Activated naive CD4-positive, alpha-beta T cell (primary cell): ENCODE results near the gene EEPD1.
"Not testable (repeated sequence)": the region's sequence is repeated elsewhere in the genome, so short reads cannot be mapped to it uniquely, and the experiment has no call there.

Experiments
- DNase-seq, 4 experiments: peaks; one replicate each; lab custom pipeline; 2025; lab: John Stamatoyannopoulos, UW

Gene EEPD1

DNA sequence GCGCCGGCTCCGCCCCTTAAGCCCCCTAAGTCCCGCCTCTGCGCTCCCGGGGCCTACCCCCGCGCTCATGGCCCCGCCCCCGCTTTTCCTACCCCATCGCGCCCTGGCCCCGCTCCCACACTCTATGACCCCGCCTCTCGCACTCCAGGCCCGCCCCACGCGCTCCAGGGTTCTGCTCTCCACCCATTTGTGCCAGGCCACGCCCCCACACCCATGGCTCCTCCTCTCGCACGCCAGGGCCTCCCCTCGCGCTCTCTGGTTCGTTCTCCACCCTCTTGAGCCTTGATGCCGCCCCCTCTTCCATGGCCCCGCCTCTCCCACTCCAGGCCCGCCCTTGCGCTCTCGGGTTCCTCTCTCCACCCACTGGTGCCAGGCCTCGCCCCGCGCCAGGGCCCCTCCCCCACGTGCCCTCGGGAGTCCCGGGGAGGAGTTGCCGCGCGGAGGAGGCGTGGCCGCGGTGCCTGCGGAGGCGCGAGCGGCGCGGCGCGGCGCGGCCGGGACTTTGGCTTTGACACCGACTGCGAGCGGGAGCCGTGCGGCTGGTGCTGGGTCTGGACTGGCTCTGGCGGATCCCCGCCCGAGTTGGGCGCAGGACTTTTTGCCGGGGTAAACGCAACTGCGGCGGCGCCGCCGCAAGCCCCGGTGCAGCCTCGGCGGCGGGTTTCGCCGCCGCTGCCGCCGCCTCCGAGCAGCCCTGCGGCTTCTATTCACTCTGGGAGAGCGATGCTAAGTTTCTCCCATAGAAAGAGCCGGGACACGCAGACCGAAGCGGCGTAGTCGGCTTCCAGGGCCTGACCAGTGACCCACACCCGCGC is at the start of gene EEPD1:
Gene EEPD1, plus strand, starts transcription at position 499 of the 815 bp plus-strand sequence. CDS start 1,071 bp downstream, outside the sequence.
- DNase-seq: peak; percentile 96 to 100 (median 98)

DNA sequence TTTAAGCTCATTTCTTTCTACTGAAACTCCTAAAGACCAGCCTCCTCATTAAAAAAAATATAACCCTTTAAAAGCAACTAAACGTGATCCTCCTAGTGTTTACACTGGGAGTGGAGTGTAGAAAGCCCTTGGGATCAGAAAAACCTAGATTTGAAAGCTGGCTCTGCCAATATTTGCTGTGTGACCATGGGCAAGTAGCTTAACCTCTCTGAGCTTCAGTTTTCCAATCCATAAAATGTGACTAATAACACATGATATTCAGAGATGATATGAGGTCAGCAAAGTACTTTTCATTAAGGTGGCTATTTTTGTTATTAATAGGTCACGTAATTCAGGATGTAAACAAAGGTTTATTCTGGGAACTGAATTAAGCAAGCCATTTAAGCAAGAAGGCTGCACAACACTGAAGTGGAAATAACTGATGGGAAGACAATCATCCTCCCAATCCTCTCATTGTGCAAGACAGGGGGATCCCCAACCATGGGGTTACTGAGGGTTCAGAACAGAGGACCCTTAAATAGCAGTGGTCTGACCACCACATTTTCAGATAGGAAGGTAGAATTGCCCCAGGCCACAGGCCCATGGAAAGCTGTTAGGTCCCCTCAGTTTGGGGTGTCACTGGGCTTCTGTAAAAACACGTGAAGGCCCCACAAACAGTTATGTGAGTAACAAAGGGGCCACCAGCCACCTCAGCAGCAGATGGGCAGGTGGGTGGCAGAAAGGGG is 49.1 kb upstream of the EEPD1 start:
- no peak for DNase-seq

- not testable (repeated sequence) for DNase-seq
Measured at GRCh38 chr7:36106972-36107908, 45.8 kb upstream of the EEPD1 start.

DNA sequence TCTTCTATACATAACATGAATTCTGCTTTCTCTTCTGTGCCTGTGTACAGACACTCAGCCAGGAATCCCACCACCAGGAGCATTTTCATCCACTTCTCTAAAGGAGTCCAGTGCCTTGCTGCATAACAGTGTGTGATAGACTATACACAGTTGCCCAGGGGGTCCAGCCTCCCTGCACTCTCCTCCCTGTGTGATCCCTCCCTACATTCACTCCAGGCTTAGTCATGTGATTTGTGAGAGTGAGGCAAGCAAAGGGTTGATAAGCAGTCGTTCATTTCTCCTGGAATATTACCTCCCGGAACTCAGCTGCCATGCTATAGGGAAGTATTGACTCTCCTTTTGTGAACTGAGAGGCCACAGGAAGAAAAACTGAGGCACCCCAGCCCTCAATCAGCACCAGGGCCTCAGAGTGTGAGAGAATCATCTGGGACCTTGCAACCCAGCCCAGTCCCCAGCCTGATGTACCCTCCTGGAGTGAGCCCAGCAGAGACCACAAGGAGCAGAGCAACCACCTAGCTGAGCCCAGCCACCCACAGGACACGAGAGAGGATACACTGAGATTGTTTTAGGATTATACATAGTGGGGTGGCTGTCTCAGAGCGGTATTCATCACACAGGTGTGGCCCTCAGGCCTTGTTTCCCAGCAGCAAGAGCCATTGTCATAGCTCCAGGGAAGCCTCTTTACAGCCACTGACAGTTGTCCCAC is 45.0 kb upstream of the EEPD1 start:
- no peak for DNase-seq

GRCh38 chr7:36109013-36109627 is 43.9 kb upstream of the EEPD1 start:
- no peak for DNase-seq

GRCh38 chr7:36110584-36110983 is 42.5 kb upstream of the EEPD1 start:
- DNase-seq: no peak

GRCh38 chr7:36112969-36113368 is 40.1 kb upstream of the EEPD1 start:
- DNase-seq: no peak

DNA sequence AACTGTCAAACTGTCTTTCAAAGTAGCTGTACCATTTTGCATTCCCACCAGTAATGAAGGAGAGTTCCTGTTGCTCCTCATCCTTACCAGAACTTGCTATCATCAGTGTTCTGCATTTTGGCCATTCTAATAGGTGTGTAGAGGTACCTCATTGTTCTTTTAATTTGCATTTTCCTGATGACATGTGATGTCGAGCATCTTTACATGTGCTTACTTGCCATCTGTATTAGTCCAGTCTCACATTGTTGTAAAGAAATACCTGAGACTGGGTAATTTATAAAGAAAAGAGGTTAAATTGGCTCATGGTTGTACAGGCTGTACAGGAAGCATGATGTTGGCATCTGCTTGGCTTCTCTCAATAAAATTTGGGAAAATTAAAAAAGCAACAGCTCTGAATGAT is 38.7 kb upstream of the EEPD1 start:
- DNase-seq: no peak

- peak in 2 of 4 experiments; percentile 38 to 46 for DNase-seq
Measured at GRCh38 chr7:36115448-36116321, 37.4 kb upstream of the EEPD1 start.

DNA sequence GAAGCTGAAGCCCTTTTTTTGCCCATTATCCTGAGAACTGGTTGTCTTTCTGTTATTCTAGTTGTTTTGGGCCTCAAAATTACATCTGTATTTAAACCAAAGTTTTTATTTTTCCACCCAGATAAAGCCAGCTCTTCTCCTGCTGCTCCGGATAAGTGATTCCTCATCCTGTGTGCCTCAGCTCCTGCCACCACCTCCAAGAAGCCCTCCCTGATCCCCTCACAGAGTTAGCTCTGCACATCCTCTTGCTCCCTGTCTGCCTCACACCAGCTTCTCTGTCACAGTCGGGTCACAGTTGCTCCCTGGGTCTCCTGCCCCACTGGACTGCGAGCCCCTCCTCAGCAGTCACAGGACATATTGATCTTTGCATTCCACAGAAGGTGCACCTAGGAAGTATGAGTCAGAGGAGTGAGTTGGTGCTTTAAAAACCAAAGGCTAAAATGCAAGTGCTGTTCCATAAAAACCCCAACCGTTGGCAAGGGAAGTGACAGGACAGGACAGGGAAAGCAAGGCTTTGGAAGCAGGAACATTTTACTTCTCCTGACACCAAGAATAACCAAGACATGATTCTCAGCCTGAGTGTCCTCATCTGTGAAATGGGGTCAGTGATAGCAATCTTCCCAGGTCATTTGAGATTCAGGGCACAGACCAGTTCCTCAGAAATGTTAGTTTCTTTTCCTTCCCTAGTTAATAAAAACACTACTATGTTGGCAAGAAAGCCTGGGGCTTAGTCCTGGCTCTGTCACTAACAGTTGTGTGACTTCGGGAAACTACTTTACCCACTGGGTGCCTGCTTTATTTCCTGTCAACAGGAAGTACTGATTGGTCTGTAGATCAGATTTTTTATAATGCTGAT is 36.5 kb upstream of the EEPD1 start:
- no peak for DNase-seq

DNA sequence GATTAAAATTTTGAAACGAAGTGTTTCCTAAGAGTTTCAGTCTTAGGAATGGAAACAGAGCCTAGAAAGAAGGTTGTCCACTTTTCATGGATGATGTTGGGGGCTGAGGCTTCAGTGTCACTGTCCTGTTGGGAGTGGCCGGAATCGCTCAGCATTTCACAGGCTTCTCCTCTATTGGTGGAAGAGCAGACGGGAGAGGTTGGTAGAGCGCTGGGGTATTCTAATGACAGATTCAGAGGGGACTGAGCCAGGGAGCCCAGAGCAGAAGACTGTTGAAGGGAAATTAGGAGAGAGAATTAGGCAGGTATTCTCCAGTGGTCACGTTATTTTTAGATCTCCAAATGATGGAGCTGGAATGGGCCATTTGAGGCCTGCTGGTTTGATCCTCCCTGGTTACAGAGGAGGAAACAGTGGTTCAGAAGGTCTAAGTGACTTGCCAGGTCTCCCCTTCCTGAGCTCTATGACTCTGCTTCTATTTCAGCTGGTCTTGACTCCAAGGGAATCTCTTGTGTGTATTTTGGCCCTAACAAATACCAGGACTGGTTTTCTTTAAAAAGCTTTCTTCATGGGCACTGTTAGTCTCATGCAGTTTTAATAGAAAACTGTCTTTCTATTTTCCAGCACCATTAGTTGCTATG is 35.7 kb upstream of the EEPD1 start:
- DNase-seq: no peak

GRCh38 chr7:36118344-36118743 is 34.7 kb upstream of the EEPD1 start:
- DNase-seq: no peak

GRCh38 chr7:36119005-36119706 is 33.9 kb upstream of the EEPD1 start:
- no peak for DNase-seq

GRCh38 chr7:36119983-36120646 is 32.9 kb upstream of the EEPD1 start:
- not testable (repeated sequence) for DNase-seq

- DNase-seq: not testable (repeated sequence)
Measured at GRCh38 chr7:36125630-36126029, 27.4 kb upstream of the EEPD1 start.

DNA sequence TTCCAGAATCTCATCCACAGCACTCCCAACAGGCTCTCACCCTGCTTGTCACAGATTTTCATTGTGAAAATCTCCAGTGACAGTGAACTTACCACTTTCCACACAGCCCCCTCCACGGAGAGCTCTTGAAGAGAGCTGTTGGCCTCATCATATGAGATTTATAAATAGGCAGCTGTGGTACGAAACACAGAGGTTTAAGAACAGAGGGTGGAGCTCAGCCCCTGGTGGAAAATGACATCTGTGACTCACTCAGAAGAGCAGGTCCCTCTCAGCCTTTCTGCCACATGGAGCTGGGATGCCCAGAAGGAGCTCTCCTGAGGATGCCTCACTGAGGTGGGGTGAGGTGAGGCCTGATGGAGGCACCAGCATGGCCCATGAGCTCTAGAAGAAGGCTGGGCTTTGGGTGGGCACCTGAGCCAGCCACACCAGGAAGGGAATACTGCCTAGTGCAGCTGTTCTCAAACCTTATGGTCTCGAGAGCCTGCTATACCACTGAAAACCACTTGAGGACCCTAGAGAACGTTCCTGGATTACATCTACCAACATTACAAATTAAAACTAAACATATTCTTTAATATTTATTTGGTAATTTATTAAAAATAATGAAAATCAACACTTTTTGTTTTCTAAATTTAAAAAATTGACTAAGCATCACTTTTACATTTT is 25.8 kb upstream of the EEPD1 start:
- DNase-seq: no peak
